K562 (cell line): ENCODE data around the gene KCNK18. TPM values are rescaled to one million over a fixed set of nuclear protein-coding genes. Genes with fewer than 3 reads are reported as not detected.

ENCODE experiments used
- ATAC-seq: fragments of 200-7000 bp; cut with Tn5 transposase; 3 replicates; pipeline ENCODE4 v1.9.1; 2020; ENCODE audit warnings: moderate library complexity
- BruUV-seq: library from RNA; stranded (reverse); fragments of 400-500 nt; replicated peaks from 2 replicates; lab custom pipeline; 2021; lab: Mats Ljungman, UMichigan
- CTCF ChIA-PET: fragments of 300-600 bp; formaldehyde crosslinking; extraction: SDS; loops from one replicate; lab custom pipeline; 2021; ENCODE audit warnings: low intra/inter-chr PET ratio; lab: Yijun Ruan, JAX
- POLR2A ChIA-PET: fragments of 300-600, 350-650 bp; sonication (Branson Sonifier 250); formaldehyde crosslinking; extraction: SDS; loops from one replicate; lab custom pipeline; 2021; ENCODE audit warnings: antibody characterized with exemption, inconsistent platforms; lab: Yijun Ruan, JAX
- DNase-seq, 4 experiments: peaks; one replicate each; pipeline versions ENCODE4 v3.0.0 to v3.0.0-alpha.2; 2011 to 2018; ENCODE audit warnings: low spot score in 3 of 4, mixed read lengths in 3 of 4; ENCODE audit errors: extremely low read depth in 1 of 4
- FAIRE-seq: peaks from 2 replicates; lab custom pipeline; 2011; peaks lifted over from hg19 to GRCh38; lab: Jason Lieb, UNC
- H2AFZ ChIP-seq: 2 replicates; pipeline ENCODE4 v1.6.0; 2011; ENCODE audit warnings: low read depth, low read length, control low read depth, inconsistent platforms
- H3K27ac ChIP-seq: fragments of 200-600 bp; 3 replicates; pipeline ENCODE4 v1.8.0; 2011; ENCODE audit warnings: low read depth, mild to moderate bottlenecking, control low read depth, inconsistent platforms, low read length, moderate library complexity, mixed read lengths; ENCODE audit errors: extremely low read depth
- H3K27me3 ChIP-seq, 2 experiments: fragments of 300-600 bp in 1 of 2; 2 replicates in 1 of 2; 3 replicates in 1 of 2; pipeline versions ENCODE4 v1.6.0 to v1.8.0; 2011; ENCODE audit warnings: inconsistent platforms in 2 of 2, low read length in 2 of 2, mild to moderate bottlenecking in 1 of 2, mixed read lengths in 1 of 2, moderate library complexity in 1 of 2; ENCODE audit not compliant: control insufficient read depth in 2 of 2, insufficient read depth in 2 of 2
- H3K36me3 ChIP-seq: fragments of 300-600 bp; 3 replicates; pipeline ENCODE4 v1.8.0; 2011; ENCODE audit warnings: mild to moderate bottlenecking, low read length, inconsistent platforms; ENCODE audit not compliant: control insufficient read depth, insufficient read depth
- H3K4me1 ChIP-seq, 2 experiments: fragments of 200-600 bp in 1 of 2; replicated peaks in 1 of 2; 2 replicates in 1 of 2; 3 replicates in 1 of 2; pipeline versions ENCODE4 v1.5.1 to v1.8.0; 2011; ENCODE audit warnings: inconsistent platforms in 2 of 2, low read length in 2 of 2, mild to moderate bottlenecking in 1 of 2, mixed read lengths in 1 of 2, moderate library complexity in 1 of 2; ENCODE audit not compliant: control insufficient read depth in 2 of 2, insufficient read depth in 2 of 2
- H3K4me2 ChIP-seq: 2 replicates; pipeline ENCODE4 v1.6.1; 2011; ENCODE audit warnings: low read length, control low read depth, inconsistent platforms, mixed read lengths; ENCODE audit not compliant: insufficient read depth
- H3K4me3 ChIP-seq: fragments of 200-600 bp; sonication (generic), shearing (Covaris generic); 2 replicates; pipeline ENCODE4 v1.5.1; 2016; ENCODE audit warnings: control low read depth, inconsistent platforms
- H3K79me2 ChIP-seq: fragments of 200-600 bp; 3 replicates; pipeline ENCODE4 v1.8.0; 2011; ENCODE audit warnings: low read length, inconsistent platforms; ENCODE audit not compliant: control insufficient read depth, insufficient read depth
- H3K9ac ChIP-seq, 2 experiments: 2 replicates each; pipeline versions ENCODE4 v1.6.0 to v1.6.1; 2011; ENCODE audit warnings: low read depth in 2 of 2, low read length in 2 of 2, control low read depth in 1 of 2, inconsistent platforms in 1 of 2, mild to moderate bottlenecking in 1 of 2, mixed read lengths in 1 of 2; ENCODE audit not compliant: insufficient read depth in 1 of 2
- H3K9me1 ChIP-seq: one replicate; pipeline ENCODE4 v1.6.0; 2011; ENCODE audit warnings: inconsistent platforms, mild to moderate bottlenecking, low read length, moderate library complexity; ENCODE audit not compliant: control insufficient read depth, insufficient read depth
- H3K9me3 ChIP-seq: replicated peaks from 2 replicates; pipeline ENCODE4 v1.5.1; 2011; ENCODE audit warnings: low read depth, low read length, inconsistent platforms; ENCODE audit not compliant: control insufficient read depth, insufficient read depth
- H4K20me1 ChIP-seq: replicated peaks from 2 replicates; pipeline ENCODE4 v1.6.1; 2011; ENCODE audit warnings: low read length, inconsistent platforms, mixed read lengths; ENCODE audit not compliant: control insufficient read depth, insufficient read depth
- ASH1L ChIP-seq: fragments of 450-650 bp; IDR thresholded peaks from 2 replicates; pipeline ENCODE4 v1.6.1; 2018; ENCODE audit warnings: borderline replicate concordance, mild to moderate bottlenecking, low read depth; ENCODE audit not compliant: partially characterized antibody
- BHLHE40 ChIP-seq: IDR thresholded peaks from 2 replicates; pipeline ENCODE4 v1.6.1; 2011; ENCODE audit warnings: low read length, improper control_type of control experiment
- CBFA2T3 ChIP-seq: fragments of 450-650 bp; IDR thresholded peaks from 2 replicates; pipeline ENCODE4 v1.6.1; 2017
- HDAC6 ChIP-seq: IDR thresholded peaks from 2 replicates; pipeline ENCODE4 v1.6.1; 2012; ENCODE audit warnings: low read depth, mild to moderate bottlenecking, control low read depth, inconsistent platforms, low read length, moderate library complexity
- MIER1 ChIP-seq: fragments of 450-650 bp; IDR thresholded peaks from 2 replicates; pipeline ENCODE4 v1.6.1; 2016; ENCODE audit warnings: antibody characterized with exemption, mild to moderate bottlenecking, low read depth
- NRF1 ChIP-seq, 2 experiments: fragments of 450-650 bp; IDR thresholded peaks in 1 of 2; conservative IDR thresholded peaks in 1 of 2; 2 replicates each; pipeline ENCODE4 v1.6.1; 2014; ENCODE audit warnings: mild to moderate bottlenecking in 2 of 2
- PBX2 ChIP-seq, 2 experiments: IDR thresholded peaks in 1 of 2; conservative IDR thresholded peaks in 1 of 2; 2 replicates each; pipeline ENCODE4 v1.6.1; 2016; ENCODE audit warnings: low read depth in 2 of 2, mild to moderate bottlenecking in 1 of 2, missing compliant biosample characterization in 1 of 2, missing genetic modification characterization in 1 of 2, moderate library complexity in 1 of 2
- PHB ChIP-seq: fragments of 250-450 bp; sonication (Bioruptor Pico); IDR thresholded peaks from 2 replicates; pipeline ENCODE4 v1.5.0; 2021
- RFX5 ChIP-seq: IDR thresholded peaks from 2 replicates; pipeline ENCODE4 v1.6.1; 2011; ENCODE audit warnings: low read depth, mild to moderate bottlenecking, improper control_type of control experiment, low read length
- ZC3H11A ChIP-seq: IDR thresholded peaks from 2 replicates; pipeline ENCODE4 v1.6.1; 2012; ENCODE audit warnings: low read depth, low read length, improper control_type of control experiment
- ZNF232 ChIP-seq: sonication (generic); formaldehyde crosslinking; IDR thresholded peaks from 2 replicates; pipeline ENCODE4 v1.8.0; 2022; ENCODE audit warnings: mild to moderate bottlenecking, missing genetic modification reagents
- WGBS: fragments of 100-300 bp; shearing (Covaris generic); methylation state at CpG from one replicate; pipeline ENCODE4 v1.1.6; 2016; ENCODE audit warnings: low coverage, mixed read lengths; ENCODE audit not compliant: insufficient coverage; ENCODE audit errors: missing lambda C conversion rate; 5-methylcytosine and 5-hydroxymethylcytosine counted together
- in situ Hi-C: fragments of 300-500 bp; cut with MboI; formaldehyde crosslinking; loops from 4 replicates; pipeline ENCODE4 v1.15.0; 2018; ENCODE audit warnings: inconsistent platforms, mixed read lengths
- intact Hi-C: fragments of 100-400 bp; cut with micrococcal nuclease; formaldehyde crosslinking; loops from 2 replicates; pipeline ENCODE4 v1.14.2; 2022
- polyA plus RNA-seq, 8 experiments: library from polyadenylated mRNA; depleted of rRNA in 4 of 8; stranded (reverse) in 5 of 8; unstranded in 3 of 8; fragments of >200 nt; fragmentation: Nextera tagmentation in 2 of 8; fragmentation: Illumina TruSeq in 1 of 8; extraction: Ambion mirVana in 2 of 8; extraction: Trizol in 1 of 8; gene quantifications; 2 replicates each; pipeline versions ENCODE4 v1.2.1 to v1.2.3, GENCODE V29; 2011 to 2014; ENCODE audit warnings: inconsistent platforms in 1 of 8, missing spikeins in 1 of 8
- total RNA-seq, 7 experiments: library from RNA; depleted of rRNA in 6 of 7; stranded (reverse); fragments of >200 nt in 6 of 7; fragmentation: Illumina TruSeq in 2 of 7; extraction: Trizol in 2 of 7; gene quantifications; 2 replicates each; pipeline versions ENCODE4 v1.2.1 to v1.2.3, GENCODE V29; 2011 to 2021; ENCODE audit warnings: low replicate concordance in 1 of 7
- TF ChIP-seq, protein P1 (sequence below), 2 experiments: fragments of 450-650 bp; conservative IDR thresholded peaks; 2 replicates each; pipeline ENCODE4 v1.6.1; 2017; ENCODE audit warnings: mild to moderate bottlenecking in 2 of 2, moderate library complexity in 2 of 2

KCNK18 gene
- total and polyA plus RNA-seq, 9 of the 15 experiments (the other 6 are each of a cell fraction or from before 2014, with no cell fraction given): not detected

GRCh38 chr10:117218654-117219053 is 21.4 kb downstream of the KCNK18 start:
- peak in 3 of 4 experiments; percentile 18 to 48 (median 37) for DNase-seq
- no TSS peak for BruUV-seq
- intact Hi-C loops (no loop called here), in situ Hi-C loops (loop anchor here (25.0 kb wide), 1 partner anchor 1019 kb away; no protein-coding TSS in a partner anchor)
- WGBS: 6% methylated on average over 8 of the region's 8 CpGs
- no peak overlapping the region for H2AFZ ChIP-seq
- ChIA-PET POLR2A (interaction anchor here (0.6 kb wide), 1 partner anchor 285 kb away, joined by 3 read pairs; no protein-coding TSS in a partner anchor), CTCF (interaction anchor here (3.5 kb wide), 1 partner anchor 101 kb away, joined by 57 read pairs; no protein-coding TSS in a partner anchor)
- FAIRE-seq: no peak
- no peaks in the 10 kb centered on the region for H3K79me2 ChIP-seq
- no peak overlapping the region for H3K4me2 ChIP-seq
- H3K4me1 ChIP-seq: peaks cover 0 to 19% of the 10 kb centered on the region in 2 experiments; a peak in 3 of 5 replicates
- no peaks in the 10 kb centered on the region for H3K36me3 ChIP-seq
- peaks cover 5 to 37% of the 10 kb centered on the region in 2 experiments; a peak in 4 of 5 replicates for H3K27me3 ChIP-seq
- no peak overlapping the region for H3K27ac ChIP-seq
- H3K4me3 ChIP-seq: no peak overlapping the region
- no peaks in the 10 kb centered on the region for H3K9me1 ChIP-seq
- ATAC-seq: peak; percentile 76
- no peaks in the 10 kb centered on the region for H3K9me3 ChIP-seq
- H3K9ac ChIP-seq: no peak overlapping the region
- no peaks in the 10 kb centered on the region; the same call in 1 of the 2 replicates for H4K20me1 ChIP-seq
- TF ChIP-seq CBFA2T3 (peak; percentile 17; the same call in 1 of the 2 replicates), HDAC6 (no peak), RFX5 (no peak), ZNF232 (CRISPR knock-in tag) (no peak), BHLHE40 (peak; percentile 60), PBX2 (CRISPR knock-in tag; IDR thresholded peaks at IDR 0.05; ENCODE audit: low read depth) (no peak), PBX2 (tag; conservative IDR thresholded peaks at IDR 0.05; ENCODE audit: low read depth) (0 out of 2 replicates have a peak, but pooled peaks have one; percentile 27), NRF1 (conservative IDR thresholded peaks at IDR 0.05 in 1 of 2, IDR thresholded peaks at IDR 0.05 in 1 of 2) (no peak), ZC3H11A (no peak), ASH1L (no peak), MIER1 (no peak), PHB (CRISPR knock-in tag) (no peak)
- TF ChIP-seq, protein P1, sequence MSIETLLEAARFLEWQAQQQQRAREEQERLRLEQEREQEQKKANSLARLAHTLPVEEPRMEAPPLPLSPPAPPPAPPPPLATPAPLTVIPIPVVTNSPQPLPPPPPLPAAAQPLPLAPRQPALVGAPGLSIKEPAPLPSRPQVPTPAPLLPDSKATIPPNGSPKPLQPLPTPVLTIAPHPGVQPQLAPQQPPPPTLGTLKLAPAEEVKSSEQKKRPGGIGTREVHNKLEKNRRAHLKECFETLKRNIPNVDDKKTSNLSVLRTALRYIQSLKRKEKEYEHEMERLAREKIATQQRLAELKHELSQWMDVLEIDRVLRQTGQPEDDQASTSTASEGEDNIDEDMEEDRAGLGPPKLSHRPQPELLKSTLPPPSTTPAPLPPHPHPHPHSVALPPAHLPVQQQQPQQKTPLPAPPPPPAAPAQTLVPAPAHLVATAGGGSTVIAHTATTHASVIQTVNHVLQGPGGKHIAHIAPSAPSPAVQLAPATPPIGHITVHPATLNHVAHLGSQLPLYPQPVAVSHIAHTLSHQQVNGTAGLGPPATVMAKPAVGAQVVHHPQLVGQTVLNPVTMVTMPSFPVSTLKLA (conservative IDR thresholded peaks at IDR 0.05): 0 out of 4 replicates have a peak, but pooled peaks have one; percentile 28 to 34
